ENCODE data around the gene PHF19. TPM values are rescaled to one million over a fixed set of nuclear protein-coding genes. Genes with fewer than 3 reads are reported as not detected.

The PHF19 gene
- total RNA-seq, 1 donor from 2014 or later, result 55.3 TPM

- Mint-ChIP-seq H3K4me3 (peak within 1 kb of the TSS; percentile 90), H3K27ac (peak within 1 kb of the TSS; percentile 91), H3K9me3 (no peaks in the 10 kb centered on the region), H3K36me3 (ENCODE audit: low read depth) (peaks cover 21% of the 10 kb centered on the region), H3K4me1 (peaks cover 42% of the 10 kb centered on the region), H3K27me3 (no peaks in the 10 kb centered on the region)
- POLR2A ChIA-PET, result interaction anchor here (0.9 to 2.0 kb wide), 4 partner anchors 50 to 1424 kb away, joined by 3 to 5 read pairs (median 4); partner anchors contain the start of gene FBXW2
- ATAC-seq (ENCODE audit: low read depth) (peak; percentile 99), DNase-seq (peak; percentile 75)
- no peak for TF ChIP-seq CTCF (IDR thresholded peaks at IDR 0.05)
- CTCF ChIA-PET, result no interaction called here
- intact Hi-C loops (cut with micrococcal nuclease), result loop anchor here (1.0 to 2.0 kb wide), 7 partner anchors 25 to 359 kb away; partner anchors contain the start of genes FBXW2, MEGF9 and PHF19
Measured at GRCh38 chr9:120842685-120843485, 34.1 kb downstream of the PHF19 start, which contains the start of gene PSMD5. Gene PSMD5, minus strand, starts transcription at chr9:120842922. Its CDS starts 13 bp downstream, at chr9:120842909.

GRCh38 chr9:120841930-120842684 is 34.9 kb downstream of the PHF19 start:
- DNase-seq (no peak), ATAC-seq (ENCODE audit: low read depth) (peak; percentile 7)
- no peak for TF ChIP-seq CTCF (IDR thresholded peaks at IDR 0.05)
- no peaks in the 10 kb centered on the region for H3K9me3 Mint-ChIP-seq
- ChIA-PET CTCF (no interaction called here), POLR2A (interaction anchor here (0.9 to 2.0 kb wide), 4 partner anchors 49 to 1424 kb away, joined by 3 to 5 read pairs (median 4); partner anchors contain the start of gene FBXW2)
- peaks cover 28% of the 10 kb centered on the region for H3K36me3 Mint-ChIP-seq (ENCODE audit: low read depth)
- peak overlapping the region; percentile 91 for H3K27ac Mint-ChIP-seq
- H3K4me1 Mint-ChIP-seq, result peaks cover 42% of the 10 kb centered on the region
- intact Hi-C loops (cut with micrococcal nuclease), result loop anchor here (1.0 to 2.0 kb wide), 3 partner anchors 35 to 314 kb away; partner anchors contain the start of genes MEGF9 and PHF19
- H3K27me3 Mint-ChIP-seq, result no peaks in the 10 kb centered on the region
- peak overlapping the region; percentile 90 for H3K4me3 Mint-ChIP-seq

DNA sequence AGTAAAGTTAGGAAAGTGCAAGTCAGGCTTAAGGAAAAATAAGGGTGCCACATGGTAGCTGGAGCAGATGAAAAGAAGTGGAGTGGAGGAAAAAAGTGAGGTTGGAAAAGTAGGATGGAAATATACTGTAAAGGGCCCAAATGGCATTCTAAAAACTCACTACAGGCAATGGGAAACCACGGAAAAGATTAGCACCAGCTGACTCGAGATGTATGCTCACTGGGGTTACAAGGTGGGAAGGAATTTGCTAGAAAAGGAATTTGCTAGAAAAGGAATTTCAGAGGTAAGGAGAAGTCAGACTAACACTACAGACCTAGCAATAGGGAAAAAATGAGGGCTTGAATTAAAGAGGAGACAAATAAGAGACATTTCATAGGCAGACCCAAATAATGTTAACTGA is 37.8 kb downstream of the PHF19 start:
- ATAC-seq (ENCODE audit: low read depth) (no peak), DNase-seq (no peak)
- Mint-ChIP-seq H3K9me3 (no peaks in the 10 kb centered on the region), H3K27ac (no peak overlapping the region), H3K4me1 (peaks cover 34% of the 10 kb centered on the region), H3K4me3 (no peak overlapping the region), H3K36me3 (ENCODE audit: low read depth) (peaks cover 38% of the 10 kb centered on the region), H3K27me3 (no peaks in the 10 kb centered on the region)
- no peak for TF ChIP-seq CTCF (IDR thresholded peaks at IDR 0.05)
- intact Hi-C loops (cut with micrococcal nuclease), result no loop called here
- ChIA-PET POLR2A (no interaction called here), CTCF (no interaction called here)

- H3K27ac Mint-ChIP-seq, result no peak overlapping the region
- POLR2A ChIA-PET, result no interaction called here
- H3K4me3 Mint-ChIP-seq, result no peak overlapping the region
Measured at GRCh38 chr9:120837921-120838320, 39.1 kb downstream of the PHF19 start.

More at GRCh38 chr9:120837921-120838320, 39.1 kb downstream of the PHF19 start:
- CTCF ChIA-PET, result no interaction called here
- DNase-seq, result no peak
- no peak for TF ChIP-seq CTCF (IDR thresholded peaks at IDR 0.05)
- intact Hi-C loops (cut with micrococcal nuclease), result no loop called here
- Mint-ChIP-seq H3K27me3 (no peaks in the 10 kb centered on the region), H3K9me3 (no peaks in the 10 kb centered on the region), H3K36me3 (ENCODE audit: low read depth) (peaks cover 43% of the 10 kb centered on the region), H3K4me1 (peaks cover 26% of the 10 kb centered on the region)
- ATAC-seq (ENCODE audit: low read depth), result no peak

Data from activated B cell treated with CpG ODN at 0.5 μM for 24 hours (primary cell).